Measurements from ENCODE around the gene SHMT2. TPM values are rescaled to one million over a fixed set of nuclear protein-coding genes. Genes with fewer than 3 reads are reported as not detected.

Gene SHMT2
- total RNA-seq, 1 donor from 2014 or later = 155 TPM

- DNase-seq (ENCODE audit: low read depth in 2 of 2) = no peak
These were observed 15.6 kb upstream of the SHMT2 start for GRCh38 chr12:57213763-57214397.

GRCh38 chr12:57214398-57214781 is 15.1 kb upstream of the SHMT2 start:
- DNase-seq (ENCODE audit: low read depth in 2 of 2) = peak in 1 of 2 donors; percentile 64

GRCh38 chr12:57215065-57215464 is 14.4 kb upstream of the SHMT2 start:
- DNase-seq (ENCODE audit: low read depth in 2 of 2) = no peak

- DNase-seq (ENCODE audit: low read depth in 2 of 2) = no peak
These were observed 13.9 kb upstream of the SHMT2 start for GRCh38 chr12:57215668-57216013.

- peak in 1 of 2 donors; percentile 11 for DNase-seq (ENCODE audit: low read depth in 2 of 2)
These were observed 13.2 kb upstream of the SHMT2 start, which contains the start of gene NXPH4 for GRCh38 chr12:57216014-57216911. Gene NXPH4, plus strand, starts transcription at chr12:57216794. Its CDS starts 176 bp downstream, at chr12:57216970.

- DNase-seq (ENCODE audit: low read depth in 2 of 2) = no peak
These were observed 12.3 kb upstream of the SHMT2 start for GRCh38 chr12:57216921-57217879.

GRCh38 chr12:57218030-57218853 is 11.3 kb upstream of the SHMT2 start:
- no peak for DNase-seq (ENCODE audit: low read depth in 2 of 2)

GRCh38 chr12:57219205-57219992 is 10.1 kb upstream of the SHMT2 start:
- no peak for DNase-seq (ENCODE audit: low read depth in 2 of 2)

- DNase-seq (ENCODE audit: low read depth in 2 of 2) = no peak
These were observed 9.3 kb upstream of the SHMT2 start for GRCh38 chr12:57219993-57220754.

- no peak for DNase-seq (ENCODE audit: low read depth in 2 of 2)
These were observed 8.7 kb upstream of the SHMT2 start for GRCh38 chr12:57220770-57221168.

- no peak for DNase-seq (ENCODE audit: low read depth in 2 of 2)
These were observed 8.2 kb upstream of the SHMT2 start for GRCh38 chr12:57221169-57221917.

- no peak for DNase-seq (ENCODE audit: low read depth in 2 of 2)
These were observed 7.0 kb upstream of the SHMT2 start for GRCh38 chr12:57222286-57223190.

GRCh38 chr12:57223191-57224165 is 6.0 kb upstream of the SHMT2 start:
- DNase-seq (ENCODE audit: low read depth in 2 of 2) = no peak

GRCh38 chr12:57224278-57224972 is 5.1 kb upstream of the SHMT2 start:
- DNase-seq (ENCODE audit: low read depth in 2 of 2) = no peak

- DNase-seq (ENCODE audit: low read depth in 2 of 2) = peak in 1 of 2 donors; percentile 46
These were observed 4.4 kb upstream of the SHMT2 start for GRCh38 chr12:57224973-57225679.
